Measurements from ENCODE around the gene SCN1A.

The SCN1A gene

DNA sequence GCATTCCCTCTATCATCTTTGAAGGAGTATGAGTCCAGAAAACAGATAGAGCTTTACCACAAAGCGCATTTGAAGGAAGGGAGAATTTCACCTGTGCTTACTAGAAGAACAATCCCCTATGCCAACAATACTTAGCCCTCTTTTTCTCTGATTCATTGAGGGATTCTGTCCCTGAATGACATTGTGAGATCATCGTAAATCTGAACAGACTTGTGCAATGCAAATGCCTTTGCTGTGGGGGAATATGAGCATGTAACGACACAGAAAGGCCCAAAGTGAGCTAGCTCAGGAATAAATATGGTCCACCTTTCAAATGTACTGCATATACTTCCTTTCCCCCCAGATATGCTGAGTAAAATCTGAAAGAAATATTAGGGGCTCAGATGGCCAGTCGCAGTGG lies 67.6 kb downstream of the SCN1A start:
- no peak overlapping the region for H3K27ac ChIP-seq

DNA sequence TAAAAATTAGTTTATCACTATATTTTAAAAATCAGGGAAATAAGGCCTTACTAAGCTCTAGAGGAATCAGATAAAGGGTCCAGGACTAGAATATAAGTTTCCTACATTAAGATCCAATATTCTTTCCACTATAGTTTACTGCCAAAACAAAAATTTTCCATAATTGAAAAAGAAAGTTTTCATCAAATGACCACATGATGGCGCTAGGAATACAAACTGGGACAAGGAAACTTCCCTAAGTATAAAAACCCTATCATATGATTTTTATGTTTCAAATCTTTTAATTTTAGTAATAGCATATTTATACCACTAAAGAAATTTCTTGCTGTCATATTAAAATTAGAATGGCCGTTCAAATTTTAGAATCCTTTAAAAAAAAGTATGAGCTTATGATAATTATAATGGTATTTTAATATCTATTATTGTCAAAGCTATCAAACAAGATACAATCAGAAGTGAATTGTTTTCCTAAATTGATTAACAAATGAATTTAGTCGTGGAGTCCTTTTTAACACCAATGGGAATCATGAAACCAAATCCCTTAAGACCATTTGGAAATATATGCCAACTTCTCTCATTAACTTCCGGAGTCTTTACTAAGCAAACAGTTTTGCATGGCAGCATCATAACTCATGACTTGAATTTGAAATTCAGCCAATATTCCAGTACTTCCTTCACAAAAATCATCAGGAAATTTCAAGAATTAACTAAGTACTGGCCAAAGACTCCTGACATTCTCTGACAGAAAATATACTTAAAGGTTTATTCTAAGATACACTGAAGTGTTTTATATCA lies 70.3 kb downstream of the SCN1A start:
- no peak for TF ChIP-seq ZFX (IDR thresholded peaks at IDR 0.05)
- TF ChIP-seq, protein P1, sequence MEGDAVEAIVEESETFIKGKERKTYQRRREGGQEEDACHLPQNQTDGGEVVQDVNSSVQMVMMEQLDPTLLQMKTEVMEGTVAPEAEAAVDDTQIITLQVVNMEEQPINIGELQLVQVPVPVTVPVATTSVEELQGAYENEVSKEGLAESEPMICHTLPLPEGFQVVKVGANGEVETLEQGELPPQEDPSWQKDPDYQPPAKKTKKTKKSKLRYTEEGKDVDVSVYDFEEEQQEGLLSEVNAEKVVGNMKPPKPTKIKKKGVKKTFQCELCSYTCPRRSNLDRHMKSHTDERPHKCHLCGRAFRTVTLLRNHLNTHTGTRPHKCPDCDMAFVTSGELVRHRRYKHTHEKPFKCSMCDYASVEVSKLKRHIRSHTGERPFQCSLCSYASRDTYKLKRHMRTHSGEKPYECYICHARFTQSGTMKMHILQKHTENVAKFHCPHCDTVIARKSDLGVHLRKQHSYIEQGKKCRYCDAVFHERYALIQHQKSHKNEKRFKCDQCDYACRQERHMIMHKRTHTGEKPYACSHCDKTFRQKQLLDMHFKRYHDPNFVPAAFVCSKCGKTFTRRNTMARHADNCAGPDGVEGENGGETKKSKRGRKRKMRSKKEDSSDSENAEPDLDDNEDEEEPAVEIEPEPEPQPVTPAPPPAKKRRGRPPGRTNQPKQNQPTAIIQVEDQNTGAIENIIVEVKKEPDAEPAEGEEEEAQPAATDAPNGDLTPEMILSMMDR (conservative IDR thresholded peaks at IDR 0.05), result peak; percentile 79
- H3K27ac ChIP-seq, result no peak overlapping the region

More for the DNA sequence above, 67.6 kb downstream of the SCN1A start:
- TF ChIP-seq, protein P1 (conservative IDR thresholded peaks at IDR 0.05), result no peak
- TF ChIP-seq ZFX (IDR thresholded peaks at IDR 0.05), result no peak

- H3K27ac ChIP-seq, result no peak overlapping the region
- no peak for TF ChIP-seq ZFX (IDR thresholded peaks at IDR 0.05)
Measured at GRCh38 chr2:166044853-166045483, 82.9 kb downstream of the SCN1A start.

DNA sequence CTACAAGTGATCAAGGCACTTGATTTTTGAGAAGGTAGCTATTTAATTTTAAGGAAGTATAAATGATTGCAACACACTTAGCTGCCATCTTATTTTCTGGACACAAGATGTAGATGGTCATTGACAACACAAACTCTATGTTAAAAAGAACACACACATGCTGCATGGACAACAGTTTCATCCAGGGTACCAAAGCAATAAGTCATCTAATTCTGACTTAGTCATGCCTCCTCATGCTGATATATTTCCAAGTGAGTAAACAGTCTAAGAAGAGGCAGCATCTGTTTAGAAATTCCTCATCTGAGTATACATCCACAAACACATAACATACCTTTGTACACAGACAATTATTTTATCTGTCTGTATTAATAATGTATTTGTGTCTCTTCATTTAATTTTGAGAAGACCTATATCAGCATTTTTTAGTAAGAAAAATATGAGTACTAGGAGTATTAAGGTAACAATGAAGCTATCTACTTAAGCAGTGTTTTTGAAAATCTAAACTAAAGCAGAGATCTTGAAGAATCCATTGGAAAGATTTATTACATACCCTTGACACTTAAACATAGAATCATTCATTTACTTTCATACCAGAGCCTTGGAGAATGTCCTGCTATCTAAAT lies 84.9 kb downstream of the SCN1A start:
- TF ChIP-seq, protein P1 (conservative IDR thresholded peaks at IDR 0.05), result no peak
- TF ChIP-seq ZFX (IDR thresholded peaks at IDR 0.05), result no peak

GRCh38 chr2:166042356-166042755 lies 85.5 kb downstream of the SCN1A start:
- H3K27ac ChIP-seq, result no peak overlapping the region

More for the DNA sequence above, 84.9 kb downstream of the SCN1A start:
- no peak overlapping the region for H3K27ac ChIP-seq

DNA sequence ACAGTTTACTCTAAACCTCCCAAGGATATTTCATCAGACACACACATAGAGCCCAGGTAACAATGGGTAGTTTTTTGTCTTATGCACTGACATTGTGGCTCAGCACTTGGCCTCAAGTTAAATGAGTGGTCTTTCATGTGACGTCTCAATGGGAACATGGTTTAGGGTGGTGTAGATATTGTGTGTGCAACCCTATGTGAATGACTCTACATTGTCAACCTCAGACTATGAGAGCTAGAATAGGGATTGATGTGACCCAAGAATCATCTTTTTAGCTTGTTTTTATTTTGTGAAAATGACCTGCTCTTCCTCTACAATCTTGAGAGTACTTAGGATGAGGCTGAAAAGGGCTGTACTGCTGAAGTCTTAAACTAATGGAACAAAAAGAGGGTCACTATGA lies 86.2 kb downstream of the SCN1A start:
- no peak overlapping the region for H3K27ac ChIP-seq
- TF ChIP-seq ZFX (IDR thresholded peaks at IDR 0.05), result no peak
- TF ChIP-seq, protein P1 (conservative IDR thresholded peaks at IDR 0.05), result no peak

More at GRCh38 chr2:166042356-166042755, 85.5 kb downstream of the SCN1A start:
- TF ChIP-seq, protein P1 (conservative IDR thresholded peaks at IDR 0.05), result no peak

DNA sequence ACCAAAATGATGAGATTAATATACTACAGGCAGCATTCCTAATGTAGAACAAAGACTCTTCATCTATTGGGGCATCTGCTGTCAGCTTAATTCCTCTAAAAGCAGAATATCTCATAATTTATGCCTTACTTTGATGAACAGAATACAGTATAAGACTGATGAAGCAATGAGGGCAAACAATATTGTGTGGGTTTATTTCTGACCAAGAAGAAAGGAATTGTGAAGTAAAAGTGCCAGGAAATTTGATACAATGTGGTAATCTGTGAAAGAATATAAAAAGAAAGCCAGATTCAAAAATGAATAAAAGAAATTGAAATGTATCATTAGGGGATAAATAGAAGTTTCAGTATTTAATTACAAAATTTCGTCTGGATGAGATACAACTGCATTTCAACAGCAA lies 95.5 kb downstream of the SCN1A start:
- H3K27ac ChIP-seq, result no peak overlapping the region
- TF ChIP-seq, protein P1 (conservative IDR thresholded peaks at IDR 0.05), result no peak
- TF ChIP-seq ZFX (IDR thresholded peaks at IDR 0.05), result no peak
